HG03135 (cell line): ENCODE measurements around the gene EEIG1.
A peak's percentile ranks its signal among the peaks of the same experiment; 100 is the strongest.

Source experiments
- ATAC-seq: cut with Tn5 transposase; IDR thresholded peaks from one replicate; pipeline ENCODE4 v1.9.1; 2021; ENCODE audit warnings: mild to moderate bottlenecking, moderate library complexity; ENCODE audit not compliant: unreplicated experiment

Gene EEIG1

DNA sequence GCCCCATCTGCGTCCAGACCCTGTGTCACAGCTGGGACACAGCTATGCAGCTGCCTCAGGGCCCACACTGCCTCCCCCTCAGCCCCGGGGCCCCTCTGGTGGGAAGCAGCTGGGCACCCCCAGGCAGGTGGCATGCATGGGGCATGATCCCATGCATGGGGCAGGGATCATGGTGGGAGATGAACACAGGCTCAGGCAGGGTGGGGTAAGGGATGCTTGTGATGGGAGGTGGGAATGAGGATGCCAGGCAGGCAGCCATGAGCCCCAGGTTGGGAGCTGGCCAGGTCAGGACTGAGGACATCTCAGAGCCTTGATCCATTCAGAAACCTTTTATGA lies 19.7 kb downstream of the EEIG1 start:
- ATAC-seq: no peak

GRCh38 chr9:127960410-127961154 lies 20.2 kb downstream of the EEIG1 start:
- ATAC-seq: no peak

GRCh38 chr9:127959841-127960409 lies 20.9 kb downstream of the EEIG1 start:
- no peak for ATAC-seq

DNA sequence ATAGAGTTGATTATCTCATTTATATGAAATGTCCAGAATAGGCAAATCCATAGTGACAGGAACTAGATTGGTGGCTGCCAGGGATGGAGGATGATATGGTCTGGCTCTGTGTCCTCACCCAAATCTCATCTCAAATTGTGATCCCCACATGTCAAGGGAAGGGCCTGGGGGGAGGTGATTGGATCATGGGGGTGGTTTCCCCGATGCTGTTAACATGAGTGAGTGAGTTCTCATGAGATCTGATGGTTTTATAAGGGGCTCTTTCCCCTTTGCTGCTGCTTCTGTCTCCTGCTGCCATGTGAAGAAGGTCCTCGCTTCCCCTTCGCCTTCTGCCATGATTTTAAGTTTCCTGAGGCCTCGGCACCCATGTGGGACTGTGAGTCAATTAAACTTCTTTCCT lies 21.4 kb downstream of the EEIG1 start:
- ATAC-seq: no peak

DNA sequence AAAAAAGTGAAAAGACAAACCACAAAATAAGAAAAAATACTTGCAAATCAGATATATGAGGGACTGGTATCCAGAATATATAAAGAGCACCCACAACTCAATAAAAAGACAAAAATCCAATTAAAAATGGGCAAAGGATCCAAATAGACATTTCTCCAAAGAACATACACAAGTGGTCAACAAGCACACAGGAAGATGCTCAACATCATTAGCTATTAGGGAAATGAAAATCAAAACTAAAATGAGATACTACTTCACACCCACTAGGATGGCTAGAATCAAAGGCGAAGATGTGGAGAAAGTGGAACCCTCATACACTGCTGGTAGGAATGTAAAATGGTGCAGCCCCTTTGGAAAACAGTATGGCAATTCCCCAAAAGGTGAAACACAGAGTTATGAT lies 22.1 kb downstream of the EEIG1 start:
- no peak for ATAC-seq

GRCh38 chr9:127955294-127956015 lies 25.3 kb downstream of the EEIG1 start:
- peak; percentile 63 for ATAC-seq

GRCh38 chr9:127954831-127955293 lies 25.9 kb downstream of the EEIG1 start:
- ATAC-seq: no peak

DNA sequence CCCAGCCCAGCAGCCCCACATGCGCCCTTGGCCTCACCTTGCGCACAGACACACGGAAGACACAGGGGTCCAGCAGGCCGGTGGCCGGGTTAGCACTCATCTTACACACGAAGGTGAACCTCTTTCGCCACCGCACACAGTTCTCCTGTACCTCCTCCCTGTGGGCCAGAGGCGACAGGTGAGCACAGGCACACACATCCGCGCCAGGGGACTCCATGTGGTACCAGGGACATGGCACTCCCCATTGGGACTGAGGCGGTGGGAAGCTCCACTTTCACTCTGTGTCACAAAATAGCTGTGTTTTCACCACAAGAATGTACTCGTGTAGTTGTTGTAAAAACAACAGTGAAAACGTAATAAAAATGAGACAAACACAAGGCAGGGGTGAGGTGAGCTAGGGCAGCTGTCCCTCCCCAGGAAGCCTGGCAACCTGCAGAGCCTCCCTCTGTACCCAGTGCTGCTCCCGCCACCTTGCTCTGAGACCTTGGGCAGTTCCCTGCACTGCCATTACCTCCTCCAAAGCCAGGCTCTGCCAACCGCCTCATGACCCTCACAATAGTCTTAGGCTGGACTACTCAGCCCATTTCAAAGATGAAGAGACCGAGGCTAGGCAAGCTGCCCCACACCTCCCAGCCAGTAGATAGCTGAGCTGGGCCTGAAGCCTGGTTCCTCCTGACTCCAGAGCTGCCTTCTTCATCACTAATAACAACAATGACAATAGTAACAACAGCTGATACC lies 26.9 kb downstream of the EEIG1 start:
- no peak for ATAC-seq

GRCh38 chr9:127953154-127953553 lies 27.6 kb downstream of the EEIG1 start:
- ATAC-seq: no peak

- ATAC-seq: no peak
Observed at GRCh38 chr9:127950513-127951289, 30.1 kb downstream of the EEIG1 start.

DNA sequence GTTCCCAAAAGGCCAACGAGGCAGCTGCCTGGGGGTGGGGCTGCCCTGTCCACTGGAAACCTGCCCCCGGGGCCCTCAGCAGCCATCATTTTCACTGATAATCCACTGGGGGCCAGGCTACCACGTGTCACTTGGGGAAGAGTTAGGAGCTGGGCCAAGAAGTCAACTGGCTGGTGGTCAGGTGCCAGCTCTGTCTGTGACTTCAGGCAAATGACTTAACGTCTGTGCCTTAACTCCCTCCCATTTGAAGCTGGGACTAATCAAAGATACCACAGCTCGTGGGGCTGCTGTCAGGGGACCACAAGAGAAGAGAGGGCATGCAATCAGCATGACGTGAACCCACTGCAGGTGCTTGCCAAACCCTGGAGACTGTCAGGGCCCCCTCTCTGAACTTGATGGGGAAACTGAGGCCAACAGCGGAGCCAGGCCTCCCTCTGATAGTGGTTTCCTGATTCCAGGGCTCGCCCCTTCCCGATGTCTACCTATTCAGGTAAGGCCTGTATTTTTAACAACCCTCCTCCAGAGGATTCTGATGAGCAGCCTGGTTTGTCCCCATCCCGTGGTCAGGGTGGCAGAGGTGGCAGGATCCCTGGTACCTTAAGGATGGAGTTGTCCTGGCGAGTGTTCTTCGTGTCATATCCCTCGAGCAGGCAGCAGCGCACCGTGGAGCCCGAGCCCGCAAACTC lies 30.8 kb downstream of the EEIG1 start:
- ATAC-seq: no peak

DNA sequence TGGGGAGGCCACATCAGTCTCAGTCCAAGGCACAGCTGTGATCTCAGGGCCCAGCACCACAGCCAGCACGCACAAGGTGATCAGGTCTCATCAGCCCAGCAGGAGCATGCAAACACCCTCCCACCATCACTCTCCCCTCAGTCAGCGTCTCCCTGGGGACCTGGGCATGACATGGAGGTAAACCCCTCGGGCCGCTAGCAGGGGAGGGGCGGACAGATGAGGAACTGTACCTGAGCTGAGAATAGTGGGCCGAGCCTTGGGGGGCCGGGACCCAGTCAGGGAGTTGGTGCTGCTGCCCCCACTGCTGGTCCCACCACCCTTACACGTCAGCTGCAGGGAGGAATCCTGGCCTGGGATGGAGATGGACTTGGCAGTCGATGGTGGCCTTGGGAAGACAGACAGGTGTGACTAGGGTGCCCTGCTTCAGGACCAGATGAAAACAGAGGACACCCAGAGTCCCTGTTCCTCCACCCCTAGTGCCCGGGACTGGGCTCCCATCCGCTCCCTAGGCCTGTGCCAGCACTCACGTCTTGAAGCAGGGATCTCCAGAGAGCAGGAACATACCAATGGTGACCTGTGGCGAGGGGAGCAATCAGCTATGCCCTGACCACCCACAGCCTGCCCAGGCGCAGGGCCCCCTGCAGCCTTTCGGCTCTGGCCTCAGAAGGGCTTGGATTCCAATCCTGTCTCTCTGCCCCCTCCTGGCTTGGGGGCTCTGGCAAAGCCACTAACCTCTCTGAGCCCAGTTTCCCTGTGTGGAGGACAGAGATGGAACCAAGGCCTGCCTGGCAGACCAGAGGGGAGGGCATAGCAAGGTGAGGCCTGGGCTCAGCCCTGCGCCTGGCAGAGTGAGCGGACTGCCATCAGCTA lies 32.7 kb downstream of the EEIG1 start:
- ATAC-seq: no peak

- ATAC-seq: no peak
Observed at GRCh38 chr9:127946728-127947127, 34.1 kb downstream of the EEIG1 start.

- ATAC-seq: no peak
Observed at GRCh38 chr9:127945942-127946341, 34.8 kb downstream of the EEIG1 start.

GRCh38 chr9:127945338-127945737 lies 35.5 kb downstream of the EEIG1 start:
- no peak for ATAC-seq

GRCh38 chr9:127944586-127945218 lies 36.1 kb downstream of the EEIG1 start:
- no peak for ATAC-seq

DNA sequence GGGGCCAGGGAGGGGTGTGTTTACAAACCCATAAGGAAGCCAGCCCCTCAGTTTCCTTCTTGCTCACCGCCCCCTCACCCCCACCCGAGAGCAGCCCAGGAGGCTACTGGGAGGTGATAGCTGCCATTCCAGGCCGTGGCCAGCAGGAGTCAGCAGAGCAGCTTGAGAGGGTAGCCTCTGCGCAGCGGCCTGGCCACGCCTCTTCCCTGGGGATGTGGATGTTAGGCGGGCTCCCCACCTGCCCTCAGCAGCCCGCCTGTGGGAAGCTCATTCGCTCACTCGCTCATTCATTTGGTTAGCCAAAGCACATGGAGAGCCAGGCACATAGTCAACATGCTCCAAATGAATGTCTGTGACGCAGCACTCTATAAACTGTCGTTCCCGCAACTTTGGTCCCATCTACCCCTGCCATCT lies 37.1 kb downstream of the EEIG1 start:
- ATAC-seq: peak; percentile 56

- ATAC-seq: no peak
Observed at GRCh38 chr9:127943011-127943662, 37.7 kb downstream of the EEIG1 start.
